Adipocyte (in vitro differentiated cells): ENCODE results near the gene WFDC2.

Source experiments
- DNase-seq: peaks from one replicate; pipeline ENCODE4 v3.0.0-alpha.2; 2015; ENCODE audit warnings: low read depth
- H3K27me3 ChIP-seq: replicated peaks from 2 replicates; pipeline ENCODE4 v1.7.0; 2013; ENCODE audit warnings: mild to moderate bottlenecking, low read length, moderate library complexity; ENCODE audit not compliant: control insufficient read depth, insufficient read depth
- H3K36me3 ChIP-seq: 2 replicates; pipeline ENCODE4 v1.7.0; 2013; ENCODE audit warnings: low read length, mild to moderate bottlenecking, moderate library complexity; ENCODE audit not compliant: control insufficient read depth, insufficient read depth, severe bottlenecking
- H3K4me1 ChIP-seq: 2 replicates; pipeline ENCODE4 v1.7.0; 2013; ENCODE audit warnings: mild to moderate bottlenecking, low read length, moderate library complexity; ENCODE audit not compliant: control insufficient read depth, insufficient read depth
- H3K4me3 ChIP-seq: 2 replicates; pipeline ENCODE4 v1.7.0; 2013; ENCODE audit warnings: mild to moderate bottlenecking, low read length, moderate library complexity
- H3K9ac ChIP-seq: 2 replicates; pipeline ENCODE4 v1.7.0; 2013; ENCODE audit warnings: mild to moderate bottlenecking, low read length, moderate library complexity
- H3K9me3 ChIP-seq: 2 replicates; pipeline ENCODE4 v1.7.0; 2013; ENCODE audit warnings: mild to moderate bottlenecking, low read length, moderate library complexity; ENCODE audit not compliant: control insufficient read depth

The WFDC2 gene

DNA sequence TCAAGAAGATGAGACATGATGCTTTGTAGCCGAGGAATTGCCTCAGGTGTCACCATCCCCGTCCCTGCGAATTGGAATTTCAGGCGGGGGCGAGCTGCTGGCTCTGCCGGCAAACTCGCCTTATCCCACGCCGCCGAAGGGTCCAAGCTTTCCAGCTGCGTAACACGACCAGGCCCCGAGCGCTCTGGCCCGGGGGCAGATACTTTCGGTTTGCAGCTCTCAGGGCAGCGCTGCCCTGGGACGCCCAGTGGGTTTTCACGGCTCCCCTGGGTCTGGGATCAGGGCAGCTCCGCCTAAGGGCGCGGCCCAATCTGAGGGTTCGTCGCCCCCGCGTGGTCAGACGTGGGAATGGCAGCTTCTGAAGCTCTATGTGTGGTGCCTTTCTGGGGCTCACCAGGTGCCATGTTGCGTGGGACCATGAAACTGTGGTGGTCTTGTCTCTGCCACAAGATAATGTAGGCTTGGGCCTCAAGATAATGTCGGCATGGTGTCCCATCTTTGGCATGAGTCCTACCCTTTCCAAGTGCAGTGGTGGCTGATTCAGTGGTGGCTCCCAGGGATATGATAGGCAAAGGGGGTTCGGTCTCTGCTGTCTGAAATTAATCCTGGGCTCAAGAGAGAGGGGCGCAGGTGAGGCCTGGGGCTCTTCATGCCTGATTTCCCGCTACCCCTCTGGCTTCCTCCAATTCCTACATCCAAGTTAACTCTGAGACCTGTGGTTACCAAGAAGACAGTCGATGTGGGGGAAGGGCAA, 32.6 kb upstream of the WFDC2 start:
- Histone ChIP-seq H3K9me3 (no peaks in the 10 kb centered on the region), H3K4me1 (no peaks in the 10 kb centered on the region), H3K36me3 (no peaks in the 10 kb centered on the region), H3K4me3 (peak overlapping the region; percentile 84), H3K9ac (peak overlapping the region; percentile 84), H3K27me3 (no peaks in the 10 kb centered on the region)
- DNase-seq: peak; percentile 96

DNA sequence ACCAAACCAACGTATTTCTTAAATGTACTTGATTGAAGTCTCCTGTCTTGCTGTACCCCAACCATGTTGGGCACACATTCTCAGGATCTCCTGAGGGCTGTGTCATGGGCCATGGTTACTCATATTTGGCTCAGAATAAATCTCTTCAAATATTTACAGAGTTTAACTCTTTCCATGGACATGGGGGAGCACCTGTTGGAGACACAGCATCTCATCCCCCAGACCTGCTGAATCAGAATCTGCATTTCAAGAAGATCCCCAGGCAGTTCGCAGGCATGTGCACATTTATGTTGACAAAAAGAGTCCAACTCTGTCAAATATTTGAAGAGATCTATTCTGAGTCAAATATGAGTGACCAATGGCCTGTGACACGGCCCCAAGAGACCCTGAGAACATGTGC, 29.1 kb upstream of the WFDC2 start:
- Histone ChIP-seq H3K9ac (no peak overlapping the region), H3K9me3 (no peaks in the 10 kb centered on the region), H3K4me1 (no peaks in the 10 kb centered on the region), H3K4me3 (no peak overlapping the region), H3K27me3 (peaks cover 9% of the 10 kb centered on the region), H3K36me3 (no peaks in the 10 kb centered on the region)
- DNase-seq: no peak

DNA sequence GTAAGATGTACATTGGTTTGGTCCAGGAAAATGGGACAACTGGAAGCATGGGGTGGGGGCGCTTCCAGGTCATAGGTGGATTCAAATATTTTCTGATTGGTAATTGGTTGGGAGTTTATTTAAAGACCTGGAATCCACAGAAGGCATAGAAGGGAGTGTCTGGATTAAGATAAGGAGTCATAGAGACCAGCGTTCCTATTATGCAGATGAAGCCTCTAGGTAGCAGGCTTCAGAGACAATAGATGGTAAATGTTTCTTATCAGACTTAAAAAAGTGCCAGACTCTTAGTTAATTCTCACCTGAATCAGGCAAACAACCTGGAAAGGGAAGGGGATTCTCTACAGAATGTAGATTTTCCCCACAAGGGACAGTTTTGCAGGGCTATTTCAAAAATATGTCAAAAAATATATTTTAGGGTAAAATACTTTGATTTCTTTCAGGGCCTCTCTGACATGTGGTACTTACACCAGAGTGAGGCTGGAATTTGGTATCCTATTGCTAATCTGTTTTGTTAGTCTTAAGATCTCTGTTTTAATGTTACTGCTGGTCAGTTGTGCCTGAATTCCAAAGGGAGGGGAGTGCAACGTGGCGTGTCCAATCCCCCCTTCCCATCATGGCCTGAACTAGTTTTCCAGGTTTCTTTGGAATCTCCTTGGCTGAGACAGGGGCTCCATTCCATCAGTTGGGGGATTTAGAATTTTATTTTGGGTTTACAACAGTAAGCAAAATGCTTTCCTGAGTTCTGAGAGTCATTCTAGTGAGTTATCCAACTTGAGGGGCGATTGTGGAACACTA, 28.5 kb upstream of the WFDC2 start:
- Histone ChIP-seq H3K4me3 (no peak overlapping the region), H3K9ac (no peak overlapping the region), H3K27me3 (peaks cover 14% of the 10 kb centered on the region), H3K4me1 (no peaks in the 10 kb centered on the region), H3K9me3 (no peaks in the 10 kb centered on the region), H3K36me3 (no peaks in the 10 kb centered on the region)
- no peak for DNase-seq

DNA sequence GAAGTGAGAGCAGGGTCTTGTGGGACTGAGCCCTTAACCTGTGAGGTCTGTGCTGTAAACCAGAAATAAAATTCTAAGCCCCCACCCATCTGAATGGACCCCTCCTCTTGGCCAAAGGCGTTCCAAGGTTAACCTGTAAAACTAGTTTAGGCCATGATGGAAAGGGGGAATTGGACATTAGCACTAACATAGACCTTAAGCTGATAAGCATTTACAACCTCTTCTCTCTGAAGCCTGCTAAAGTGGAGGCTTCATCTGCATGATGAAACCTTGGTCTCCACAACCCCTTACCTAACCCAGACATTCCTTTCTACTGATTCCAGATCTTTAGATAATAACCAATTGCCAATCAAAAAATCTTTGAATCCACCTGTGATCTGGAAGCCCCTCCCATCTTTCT, 27.8 kb upstream of the WFDC2 start:
- peaks cover 17% of the 10 kb centered on the region for H3K27me3 ChIP-seq
- DNase-seq: no peak

DNA sequence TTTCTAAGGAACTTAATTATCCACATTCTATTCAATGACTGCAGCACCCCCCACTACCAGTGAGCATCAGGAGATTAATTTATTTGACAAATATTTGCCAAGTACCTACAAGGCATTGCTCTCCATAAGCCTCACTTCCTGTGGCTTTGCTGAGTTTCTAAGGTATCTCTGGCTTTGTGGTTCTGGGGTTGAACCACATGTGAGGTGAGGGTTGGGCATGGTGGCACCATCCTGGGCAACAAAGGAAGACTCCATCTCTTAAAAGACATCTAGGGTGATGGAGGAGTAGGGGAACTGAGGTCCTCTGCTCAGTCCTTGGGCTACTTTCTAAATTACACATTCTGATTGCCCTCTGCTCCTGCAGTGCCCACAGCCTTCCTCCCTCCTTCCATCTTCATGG, 25.5 kb upstream of the WFDC2 start:
- Histone ChIP-seq H3K36me3 (no peaks in the 10 kb centered on the region), H3K27me3 (peaks cover 26% of the 10 kb centered on the region), H3K9ac (no peak overlapping the region), H3K9me3 (no peaks in the 10 kb centered on the region), H3K4me1 (no peaks in the 10 kb centered on the region), H3K4me3 (no peak overlapping the region)
- DNase-seq: no peak

More for the DNA sequence above, 27.8 kb upstream of the WFDC2 start:
- H3K4me1 ChIP-seq: no peaks in the 10 kb centered on the region
- H3K9me3 ChIP-seq: no peaks in the 10 kb centered on the region
- no peak overlapping the region for H3K9ac ChIP-seq
- H3K4me3 ChIP-seq: no peak overlapping the region
- H3K36me3 ChIP-seq: no peaks in the 10 kb centered on the region

DNA sequence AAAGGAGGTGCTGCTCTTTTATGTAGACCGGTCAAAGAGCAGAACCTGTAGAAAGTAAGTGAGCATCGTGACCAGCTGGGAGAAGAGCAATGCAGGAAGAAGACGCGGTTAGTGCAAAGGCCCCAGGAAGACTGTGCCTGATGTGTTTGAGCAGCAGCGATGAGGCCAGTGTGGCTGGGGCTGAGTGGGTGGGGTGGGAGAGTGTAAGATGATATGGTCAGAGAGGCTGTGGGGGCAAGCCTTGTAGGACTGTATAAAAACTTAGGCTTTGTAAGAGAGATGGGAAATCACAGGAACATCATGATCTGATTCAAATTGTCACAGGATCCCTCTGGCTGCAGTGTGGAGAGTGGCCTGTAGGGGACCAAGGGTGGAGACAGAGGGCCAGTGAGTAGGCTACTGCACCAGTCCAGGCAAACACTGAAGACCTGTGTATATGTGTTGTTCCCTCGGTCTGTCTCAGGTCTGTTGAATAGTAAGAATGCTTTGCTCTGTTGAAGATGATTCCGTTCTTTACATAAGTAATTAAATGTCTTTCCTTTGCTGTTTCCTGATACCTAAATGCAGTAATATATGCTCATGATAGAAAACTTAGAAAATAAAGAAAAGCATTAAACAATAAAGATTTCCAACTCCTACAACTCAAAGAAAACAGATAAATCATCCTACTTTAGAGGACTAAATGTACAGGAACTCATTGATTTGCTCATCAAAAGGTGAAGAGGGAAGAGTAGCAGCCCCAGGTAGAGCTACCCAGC, 23.6 kb upstream of the WFDC2 start:
- no peak overlapping the region for H3K9ac ChIP-seq
- peaks cover 26% of the 10 kb centered on the region for H3K27me3 ChIP-seq
- no peak overlapping the region for H3K4me3 ChIP-seq
- no peaks in the 10 kb centered on the region for H3K9me3 ChIP-seq
- H3K4me1 ChIP-seq: peaks cover 10% of the 10 kb centered on the region
- H3K36me3 ChIP-seq: no peaks in the 10 kb centered on the region
- DNase-seq: no peak

DNA sequence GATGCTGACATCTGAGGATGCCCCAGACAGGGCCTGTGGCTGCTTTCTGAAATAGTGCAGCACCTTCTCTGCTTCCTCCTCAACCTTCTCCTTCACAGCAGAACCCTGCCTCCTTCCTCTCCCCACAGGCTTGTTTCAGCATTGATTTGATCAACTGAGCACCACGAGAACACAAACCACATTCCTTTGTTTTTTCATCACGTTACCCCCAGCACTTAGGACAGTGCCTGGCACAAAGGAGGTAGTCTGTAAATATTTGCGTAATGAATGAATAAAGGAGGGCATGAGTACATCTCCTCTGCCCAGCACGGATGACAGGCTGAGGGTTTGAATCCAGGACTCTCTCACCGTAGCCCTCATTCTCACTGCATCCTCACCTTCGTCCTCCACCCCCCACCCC, 21.3 kb upstream of the WFDC2 start:
- DNase-seq: no peak
- H3K36me3 ChIP-seq: no peaks in the 10 kb centered on the region

DNA sequence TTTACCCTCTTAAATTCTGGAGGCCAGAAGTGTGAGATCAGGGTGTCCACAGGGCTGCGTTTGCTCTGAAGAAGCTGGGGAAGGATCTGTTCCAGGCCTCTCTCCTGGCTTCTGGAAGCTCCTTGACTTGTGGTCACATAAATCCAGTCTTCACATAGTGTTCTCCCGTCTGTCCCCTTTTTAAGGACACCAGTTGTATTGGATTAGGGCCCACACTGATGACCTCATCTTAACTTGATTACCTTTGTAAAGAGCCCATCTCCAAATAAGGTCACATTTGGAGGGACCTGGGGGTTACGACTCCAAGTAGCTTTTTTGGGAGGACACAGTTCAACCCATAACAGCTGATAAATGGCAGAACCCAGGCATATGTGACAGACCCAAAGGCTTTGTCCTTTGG, 20.0 kb upstream of the WFDC2 start:
- Histone ChIP-seq H3K9ac (no peak overlapping the region), H3K4me1 (peaks cover 17% of the 10 kb centered on the region), H3K4me3 (no peak overlapping the region), H3K9me3 (no peaks in the 10 kb centered on the region), H3K36me3 (no peaks in the 10 kb centered on the region), H3K27me3 (peaks cover 39% of the 10 kb centered on the region)
- DNase-seq: no peak

More for the DNA sequence above, 21.3 kb upstream of the WFDC2 start:
- Histone ChIP-seq H3K9me3 (no peaks in the 10 kb centered on the region), H3K9ac (no peak overlapping the region), H3K27me3 (peaks cover 34% of the 10 kb centered on the region), H3K4me1 (peaks cover 17% of the 10 kb centered on the region), H3K4me3 (no peak overlapping the region)

DNA sequence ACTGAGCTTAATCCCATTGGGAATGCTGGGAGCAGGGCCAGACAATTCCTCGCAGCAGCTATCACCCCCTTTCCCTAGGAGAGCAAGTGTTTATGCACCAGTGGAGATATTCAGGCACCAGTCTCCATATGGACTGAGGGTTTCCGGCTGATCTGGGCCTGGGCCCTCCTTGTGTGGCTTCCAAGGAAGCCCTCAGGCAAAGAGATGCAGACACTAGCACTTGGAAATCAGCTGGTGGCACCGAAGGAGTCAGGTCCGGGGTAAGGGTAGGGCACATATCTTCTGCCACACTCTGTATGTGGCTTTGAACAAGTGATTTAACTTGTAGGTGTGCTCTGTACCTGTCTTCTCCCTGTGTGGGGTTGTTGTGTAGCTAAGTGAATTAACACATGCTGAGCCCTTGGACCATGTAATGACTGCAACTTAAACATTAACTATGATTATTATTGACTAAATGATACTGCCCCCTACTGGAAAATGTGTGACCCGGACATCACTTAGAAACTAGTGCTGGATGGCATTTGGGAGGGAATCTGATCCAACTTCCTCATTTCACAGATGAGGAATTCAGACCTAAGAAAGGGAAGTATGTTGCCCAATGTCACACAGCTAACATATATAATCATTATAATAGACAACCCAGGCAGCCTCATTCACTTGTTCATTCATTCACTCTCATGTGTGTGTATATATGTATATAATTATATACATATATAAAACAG, 19.3 kb upstream of the WFDC2 start:
- DNase-seq: peak; percentile 69
- Histone ChIP-seq H3K9ac (no peak overlapping the region), H3K9me3 (no peaks in the 10 kb centered on the region), H3K36me3 (no peaks in the 10 kb centered on the region), H3K4me1 (peaks cover 17% of the 10 kb centered on the region), H3K4me3 (no peak overlapping the region), H3K27me3 (peaks cover 38% of the 10 kb centered on the region)

DNA sequence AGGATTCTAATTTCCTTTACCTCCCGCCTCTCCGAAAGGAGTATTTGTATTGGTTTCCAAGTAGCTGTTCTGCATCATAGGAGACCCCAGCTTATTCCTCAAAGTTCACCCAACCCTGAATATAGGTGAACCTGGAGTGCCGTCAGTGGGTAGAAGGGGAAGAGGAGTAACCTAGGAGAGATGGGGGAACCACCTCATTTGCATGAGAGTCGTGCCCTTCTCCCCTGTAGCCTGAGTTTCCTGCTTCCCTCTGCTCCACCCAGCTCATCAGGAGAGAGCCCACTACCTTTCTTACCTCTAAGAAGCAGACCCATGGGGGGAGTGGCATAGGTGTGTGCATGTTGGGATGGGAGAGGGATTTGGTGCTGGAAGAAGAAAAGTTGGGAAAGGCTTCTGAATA, 17.3 kb upstream of the WFDC2 start:
- no peaks in the 10 kb centered on the region for H3K9me3 ChIP-seq
- peaks cover 37% of the 10 kb centered on the region for H3K27me3 ChIP-seq
- no peak overlapping the region for H3K9ac ChIP-seq
- DNase-seq: no peak
- no peak overlapping the region for H3K4me3 ChIP-seq
- H3K36me3 ChIP-seq: no peaks in the 10 kb centered on the region
- peaks cover 17% of the 10 kb centered on the region for H3K4me1 ChIP-seq
